ENCODE data around the gene THRB.

GRCh38 chr3:24156466-24156865 is 338.2 kb downstream of the THRB start:
- TF ChIP-seq ZC3H11A (IDR thresholded peaks at IDR 0.05) (no peak), CTCF (IDR thresholded peaks at IDR 0.05) (no peak), EP300 (IDR thresholded peaks at IDR 0.05) (no peak), TP53 (CRISPR knock-in tag; IDR thresholded peaks at IDR 0.05) (no peak), POLR2A (IDR thresholded peaks at IDR 0.05; ENCODE audit: low read length) (no peak), MAX (IDR thresholded peaks at IDR 0.05) (no peak), GATA3 (IDR thresholded peaks at IDR 0.05; ENCODE audit: borderline replicate concordance) (no peak), RAD21 (conservative IDR thresholded peaks at IDR 0.05 in 1 of 2, IDR thresholded peaks at IDR 0.05 in 1 of 2) (no peak; a peak in 1 of 5 replicates), EHMT2 (IDR thresholded peaks at IDR 0.05; ENCODE audit: low read depth) (no peak)
